ENCODE results near the gene ADAMTS14. TPM values are rescaled to one million over a fixed set of nuclear protein-coding genes. Genes with fewer than 3 reads are reported as not detected.

Gene ADAMTS14
- total RNA-seq, 3 donors from 2014 or later, result under 0.01 to 0.15 (median under 0.01) TPM

DNA sequence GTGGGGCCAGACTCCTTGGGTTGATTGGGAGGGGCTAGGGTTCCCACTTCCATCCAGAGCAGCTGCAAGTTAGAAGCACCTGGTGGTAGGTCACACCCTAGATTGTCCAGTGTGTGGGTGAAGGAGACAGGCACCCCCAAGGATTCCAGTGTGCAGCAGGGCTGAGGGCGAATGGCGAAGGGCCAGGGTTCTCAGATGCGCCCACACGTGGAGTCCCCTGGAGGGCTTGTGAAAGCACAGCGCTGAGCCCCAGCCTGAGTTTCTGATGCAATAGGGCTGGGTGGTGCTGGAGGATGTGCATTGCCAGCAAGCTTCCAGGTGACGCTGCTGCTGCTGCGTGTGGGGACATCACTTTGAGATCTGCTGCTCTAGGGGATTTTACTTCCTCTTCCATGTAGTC is 87.5 kb downstream of the ADAMTS14 start:
- Histone ChIP-seq H3K4me3 (no peak overlapping the region), H3K9me3 (no peaks in the 10 kb centered on the region), H3K27ac (no peak overlapping the region), H3K4me1 (no peaks in the 10 kb centered on the region), H3K27me3 (no peaks in the 10 kb centered on the region), H3K36me3 (no peaks in the 10 kb centered on the region)
- DNase-seq (ENCODE audit: low spot score in 2 of 2), result no peak
- intact Hi-C loops (cut with DNase I; ENCODE audit: low total_unique reads), result loop anchor here (10.0 kb wide), 1 partner anchor 205 kb away; no protein-coding TSS in a partner anchor
- TF ChIP-seq, protein P1, sequence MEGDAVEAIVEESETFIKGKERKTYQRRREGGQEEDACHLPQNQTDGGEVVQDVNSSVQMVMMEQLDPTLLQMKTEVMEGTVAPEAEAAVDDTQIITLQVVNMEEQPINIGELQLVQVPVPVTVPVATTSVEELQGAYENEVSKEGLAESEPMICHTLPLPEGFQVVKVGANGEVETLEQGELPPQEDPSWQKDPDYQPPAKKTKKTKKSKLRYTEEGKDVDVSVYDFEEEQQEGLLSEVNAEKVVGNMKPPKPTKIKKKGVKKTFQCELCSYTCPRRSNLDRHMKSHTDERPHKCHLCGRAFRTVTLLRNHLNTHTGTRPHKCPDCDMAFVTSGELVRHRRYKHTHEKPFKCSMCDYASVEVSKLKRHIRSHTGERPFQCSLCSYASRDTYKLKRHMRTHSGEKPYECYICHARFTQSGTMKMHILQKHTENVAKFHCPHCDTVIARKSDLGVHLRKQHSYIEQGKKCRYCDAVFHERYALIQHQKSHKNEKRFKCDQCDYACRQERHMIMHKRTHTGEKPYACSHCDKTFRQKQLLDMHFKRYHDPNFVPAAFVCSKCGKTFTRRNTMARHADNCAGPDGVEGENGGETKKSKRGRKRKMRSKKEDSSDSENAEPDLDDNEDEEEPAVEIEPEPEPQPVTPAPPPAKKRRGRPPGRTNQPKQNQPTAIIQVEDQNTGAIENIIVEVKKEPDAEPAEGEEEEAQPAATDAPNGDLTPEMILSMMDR (IDR thresholded peaks at IDR 0.05), result no peak
- TF ChIP-seq POLR2AphosphoS5 (IDR thresholded peaks at IDR 0.05) (no peak), POLR2A (IDR thresholded peaks at IDR 0.05) (no peak)

DNA sequence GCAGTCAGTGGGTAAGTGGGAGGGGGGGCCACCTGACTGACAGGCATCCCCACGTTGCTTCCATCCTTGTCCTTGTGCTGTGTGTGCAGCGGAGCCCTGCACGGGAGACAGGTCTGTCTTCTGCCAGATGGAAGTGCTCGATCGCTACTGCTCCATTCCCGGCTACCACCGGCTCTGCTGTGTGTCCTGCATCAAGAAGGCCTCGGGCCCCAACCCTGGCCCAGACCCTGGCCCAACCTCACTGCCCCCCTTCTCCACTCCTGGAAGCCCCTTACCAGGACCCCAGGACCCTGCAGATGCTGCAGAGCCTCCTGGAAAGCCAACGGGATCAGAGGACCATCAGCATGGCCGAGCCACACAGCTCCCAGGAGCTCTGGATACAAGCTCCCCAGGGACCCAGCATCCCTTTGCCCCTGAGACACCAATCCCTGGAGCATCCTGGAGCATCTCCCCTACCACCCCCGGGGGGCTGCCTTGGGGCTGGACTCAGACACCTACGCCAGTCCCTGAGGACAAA is 88.0 kb downstream of the ADAMTS14 start:
- no peak for DNase-seq (ENCODE audit: low spot score in 2 of 2)
- H3K4me3 ChIP-seq, result no peak overlapping the region
- H3K9me3 ChIP-seq, result no peaks in the 10 kb centered on the region
- TF ChIP-seq POLR2A (IDR thresholded peaks at IDR 0.05) (no peak), POLR2AphosphoS5 (IDR thresholded peaks at IDR 0.05) (no peak)
- TF ChIP-seq, protein P1 (IDR thresholded peaks at IDR 0.05), result no peak
- H3K4me1 ChIP-seq, result no peaks in the 10 kb centered on the region
- no peaks in the 10 kb centered on the region for H3K27me3 ChIP-seq
- H3K36me3 ChIP-seq, result no peaks in the 10 kb centered on the region
- intact Hi-C loops (cut with DNase I; ENCODE audit: low total_unique reads), result no loop called here
- H3K27ac ChIP-seq, result no peak overlapping the region

DNA sequence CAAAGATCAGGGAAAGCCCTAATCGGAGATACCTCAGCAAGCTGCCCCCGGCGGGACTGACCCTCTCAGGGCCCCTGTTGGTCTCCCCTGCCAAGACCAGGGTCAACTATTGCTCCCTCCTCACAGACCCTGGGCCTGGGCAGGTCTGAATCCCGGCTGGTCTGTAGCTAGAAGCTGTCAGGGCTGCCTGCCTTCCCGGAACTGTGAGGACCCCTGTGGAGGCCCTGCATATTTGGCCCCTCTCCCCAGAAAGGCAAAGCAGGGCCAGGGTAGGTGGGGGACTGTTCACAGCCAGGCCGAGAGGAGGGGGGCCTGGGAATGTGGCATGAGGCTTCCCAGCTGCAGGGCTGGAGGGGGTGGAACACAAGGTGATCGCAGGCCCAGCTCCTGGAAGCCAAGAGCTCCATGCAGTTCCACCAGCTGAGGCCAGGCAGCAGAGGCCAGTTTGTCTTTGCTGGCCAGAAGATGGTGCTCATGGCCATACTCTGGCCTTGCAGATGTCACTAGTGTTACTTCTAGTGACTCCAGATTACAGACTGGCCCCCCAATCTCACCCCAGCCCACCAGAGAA is 88.8 kb downstream of the ADAMTS14 start:
- intact Hi-C loops (cut with DNase I; ENCODE audit: low total_unique reads), result no loop called here

DNA sequence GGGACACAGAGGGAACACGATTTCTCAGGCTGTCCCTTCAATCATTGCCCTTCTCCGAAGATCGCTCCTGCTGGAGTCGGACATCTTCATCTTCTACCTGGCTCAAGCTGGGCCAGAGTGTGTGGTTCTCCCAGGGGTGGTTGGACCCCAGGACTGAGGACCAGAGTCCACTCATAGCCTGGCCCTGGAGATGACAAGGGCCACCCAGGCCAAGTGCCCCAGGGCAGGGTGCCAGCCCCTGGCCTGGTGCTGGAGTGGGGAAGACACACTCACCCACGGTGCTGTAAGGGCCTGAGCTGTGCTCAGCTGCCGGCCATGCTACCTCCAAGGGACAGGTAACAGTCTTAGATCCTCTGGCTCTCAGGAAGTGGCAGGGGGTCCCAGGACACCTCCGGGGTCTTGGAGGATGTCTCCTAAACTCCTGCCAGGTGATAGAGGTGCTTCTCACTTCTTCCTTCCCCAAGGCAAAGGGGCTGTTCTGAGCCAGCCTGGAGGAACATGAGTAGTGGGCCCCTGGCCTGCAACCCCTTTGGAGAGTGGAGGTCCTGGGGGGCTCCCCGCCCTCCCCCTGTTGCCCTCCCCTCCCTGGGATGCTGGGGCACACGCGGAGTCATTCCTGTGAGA is 89.5 kb downstream of the ADAMTS14 start:
- Histone ChIP-seq H3K9me3 (peaks cover 0 to 10% of the 10 kb centered on the region in 2 donors), H3K27me3 (no peaks in the 10 kb centered on the region), H3K27ac (no peak overlapping the region), H3K4me3 (no peak overlapping the region), H3K4me1 (no peaks in the 10 kb centered on the region), H3K36me3 (no peaks in the 10 kb centered on the region)
- intact Hi-C loops (cut with DNase I; ENCODE audit: low total_unique reads), result no loop called here
- TF ChIP-seq POLR2A (IDR thresholded peaks at IDR 0.05), result no peak
- no peak for TF ChIP-seq POLR2AphosphoS5 (IDR thresholded peaks at IDR 0.05)
- TF ChIP-seq, protein P1 (IDR thresholded peaks at IDR 0.05), result no peak
- DNase-seq (ENCODE audit: low spot score in 2 of 2), result no peak

More for the DNA sequence above, 88.8 kb downstream of the ADAMTS14 start:
- no peaks in the 10 kb centered on the region for H3K4me1 ChIP-seq
- H3K27me3 ChIP-seq, result no peaks in the 10 kb centered on the region
- H3K36me3 ChIP-seq, result no peaks in the 10 kb centered on the region
- no peak for DNase-seq (ENCODE audit: low spot score in 2 of 2)
- H3K27ac ChIP-seq, result no peak overlapping the region
- TF ChIP-seq POLR2AphosphoS5 (IDR thresholded peaks at IDR 0.05) (no peak), POLR2A (IDR thresholded peaks at IDR 0.05) (no peak)
- TF ChIP-seq, protein P1 (IDR thresholded peaks at IDR 0.05), result no peak
- peaks cover 0 to 7% of the 10 kb centered on the region in 2 donors for H3K9me3 ChIP-seq
- H3K4me3 ChIP-seq, result no peak overlapping the region

DNA sequence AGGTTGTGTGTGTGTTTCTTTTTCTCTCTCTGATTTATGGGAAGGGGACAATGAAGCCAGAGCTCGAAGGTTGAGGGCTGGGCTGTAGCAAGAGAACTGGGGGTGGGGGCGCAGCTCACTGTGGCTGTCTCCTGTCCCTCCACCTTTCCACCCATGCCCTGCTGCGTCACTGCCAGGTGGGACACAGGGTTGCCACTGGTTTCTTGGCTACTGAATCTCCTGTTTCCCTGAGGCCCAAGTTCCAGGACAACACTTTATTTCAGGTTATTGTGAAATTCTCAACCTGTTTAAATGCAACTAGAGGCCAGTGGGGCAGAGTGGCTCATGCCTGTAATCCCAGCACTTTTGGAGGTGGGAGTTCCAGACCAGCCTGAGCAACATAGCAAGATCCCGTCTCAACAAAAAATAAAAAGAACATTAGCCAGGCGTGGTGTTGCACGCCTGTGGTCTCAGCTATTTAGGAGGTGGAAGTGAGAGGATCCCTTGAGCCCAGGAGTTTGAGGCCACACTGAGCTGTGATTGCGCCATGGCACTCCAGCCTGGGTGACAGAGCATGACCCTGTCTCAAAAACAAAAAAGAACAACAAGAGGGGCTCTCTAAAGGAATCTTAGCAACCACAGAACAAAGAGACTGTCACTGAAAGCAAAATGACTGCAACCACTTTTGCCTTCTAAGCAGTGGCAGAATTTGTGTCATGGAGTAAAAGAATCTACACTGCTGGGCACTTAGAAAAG is 90.3 kb downstream of the ADAMTS14 start:
- no peak for DNase-seq (ENCODE audit: low spot score in 2 of 2)
- no peaks in the 10 kb centered on the region for H3K4me1 ChIP-seq
- intact Hi-C loops (cut with DNase I; ENCODE audit: low total_unique reads), result no loop called here
- H3K4me3 ChIP-seq, result no peak overlapping the region
- no peak overlapping the region for H3K27ac ChIP-seq
- no peaks in the 10 kb centered on the region for H3K36me3 ChIP-seq
- H3K27me3 ChIP-seq, result no peaks in the 10 kb centered on the region
- H3K9me3 ChIP-seq, result peaks cover 0 to 10% of the 10 kb centered on the region in 2 donors
- TF ChIP-seq, protein P1 (IDR thresholded peaks at IDR 0.05), result no peak
- TF ChIP-seq POLR2AphosphoS5 (IDR thresholded peaks at IDR 0.05) (no peak), POLR2A (IDR thresholded peaks at IDR 0.05) (no peak)
